Left colon (tissue), 2 donors: ENCODE results near the gene NUDT12. TPM values are rescaled to one million over a fixed set of nuclear protein-coding genes. Genes with fewer than 3 reads are reported as not detected.
A peak's percentile ranks its signal among the peaks of the same experiment; 100 is the strongest.

Source experiments
- ATAC-seq: fragments of 200-7000 bp; cut with Tn5 transposase; one replicate; pipeline ENCODE4 v1.9.1; 2020; ENCODE audit warnings: mild to moderate bottlenecking, moderate library complexity
- DNase-seq, 2 donors: peaks; one replicate each; pipeline ENCODE4 v3.0.0-alpha.2; 2020
- intact Hi-C, 2 donors: fragments of 100-400 bp; cut with DNase I in 1 of 2; cut with micrococcal nuclease in 1 of 2; formaldehyde crosslinking; loops; one replicate each; pipeline versions ENCODE4 v1.11.2 to v1.14.0; 2022; cut with DNase I, micrococcal nuclease
- long read RNA-seq: library from polyadenylated mRNA; unstranded; transcript quantifications from one replicate; pipeline ENCODE4 v2.0.0, GENCODE V29; 2021
- total RNA-seq, 2 donors: library from RNA; stranded (reverse); fragmentation: NEBNext Ultra II Directional; extraction: Animal tissue kit (Norgen Biotek cat#: 25700); gene quantifications; one replicate each; pipeline ENCODE4 v1.2.1, GENCODE V29; 2021
- donor health status: DM: no; HTN: no; CAD: no.
- donor health status: DM: yes; HTN: yes; CAD: no.

Gene NUDT12
- total RNA-seq = 10 to 100 TPM; 20.3 to 25.3 TPM
- long read RNA-seq, transcript NUDT12-201 (7 exons, 3,492 nt) = major isoform, 18 of 28 reads
- long read RNA-seq, partial matches to known transcripts = 1 of 28 reads
- long read RNA-seq, other reads (novel, unspliced or antisense) = 7 of 28 reads

GRCh38 chr5:103562453-103563157 is at the start of gene NUDT12:
NUDT12 (minus strand) TSS chr5:103562789; CDS start chr5:103560248, 2,541 bp downstream.
- peak; percentile 81 for ATAC-seq
- intact Hi-C loops = no loop called here
- DNase-seq = peak; percentile 66 to 73

- DNase-seq (no peak), ATAC-seq (no peak)
- intact Hi-C loops = no loop called here
These were observed 44.8 kb upstream of the NUDT12 start for GRCh38 chr5:103607346-103607745.

GRCh38 chr5:103605277-103605676 is 42.7 kb upstream of the NUDT12 start:
- DNase-seq = no peak
- intact Hi-C loops = no loop called here
- ATAC-seq = no peak

GRCh38 chr5:103602438-103602837 is 39.8 kb upstream of the NUDT12 start:
- ATAC-seq = no peak
- DNase-seq = no peak
- intact Hi-C loops = no loop called here

GRCh38 chr5:103601314-103601713 is 38.7 kb upstream of the NUDT12 start:
- intact Hi-C loops = no loop called here
- DNase-seq (no peak), ATAC-seq (no peak)

GRCh38 chr5:103600086-103600485 is 37.5 kb upstream of the NUDT12 start:
- ATAC-seq (no peak), DNase-seq (no peak)
- intact Hi-C loops = no loop called here

GRCh38 chr5:103598997-103599566 is 36.5 kb upstream of the NUDT12 start:
- no peak for ATAC-seq
- DNase-seq = no peak
- intact Hi-C loops = no loop called here

- ATAC-seq = no peak
- intact Hi-C loops = no loop called here
- no peak for DNase-seq
These were observed 27.6 kb upstream of the NUDT12 start for GRCh38 chr5:103590221-103590620.

- intact Hi-C loops = no loop called here
- ATAC-seq (no peak), DNase-seq (no peak)
These were observed 27.2 kb upstream of the NUDT12 start for GRCh38 chr5:103589776-103590175.

- no peak for ATAC-seq
- no peak for DNase-seq
- intact Hi-C loops = no loop called here
These were observed 26.8 kb upstream of the NUDT12 start for GRCh38 chr5:103589357-103589756.

- intact Hi-C loops = no loop called here
- ATAC-seq (no peak), DNase-seq (no peak)
These were observed 24.7 kb upstream of the NUDT12 start for GRCh38 chr5:103587185-103587748.

- DNase-seq = peak in 1 of 2 donors; percentile 30
- ATAC-seq = peak; percentile 63
- intact Hi-C loops = no loop called here
These were observed 19.8 kb upstream of the NUDT12 start for GRCh38 chr5:103582364-103582763.

GRCh38 chr5:103573411-103573810 is 10.8 kb upstream of the NUDT12 start:
- ATAC-seq (no peak), DNase-seq (no peak)
- intact Hi-C loops = no loop called here

GRCh38 chr5:103572454-103572853 is 9.9 kb upstream of the NUDT12 start:
- DNase-seq (no peak), ATAC-seq (no peak)
- intact Hi-C loops = no loop called here

GRCh38 chr5:103571730-103572129 is 9.1 kb upstream of the NUDT12 start:
- DNase-seq (no peak), ATAC-seq (no peak)
- intact Hi-C loops = no loop called here

- DNase-seq = no peak
- peak; percentile 22 for ATAC-seq
- intact Hi-C loops = no loop called here
These were observed 6.9 kb upstream of the NUDT12 start for GRCh38 chr5:103569313-103570060.

- intact Hi-C loops = no loop called here
- ATAC-seq (peak; percentile 71), DNase-seq (no peak)
These were observed 3.1 kb upstream of the NUDT12 start for GRCh38 chr5:103565719-103566118.

GRCh38 chr5:103561685-103562452 is 720 bp downstream of the NUDT12 start:
- peak; percentile 53 for ATAC-seq
- intact Hi-C loops = no loop called here
- peak in 1 of 2 donors; percentile 35 for DNase-seq

GRCh38 chr5:103560826-103561225 is 1.8 kb downstream of the NUDT12 start:
- ATAC-seq (no peak), DNase-seq (no peak)
- intact Hi-C loops = no loop called here
